ENCODE measurements around the gene ALG10B.
"Not testable (repeated sequence)": the region's sequence is repeated elsewhere in the genome, so short reads cannot be mapped to it uniquely, and the experiment has no call there.

ALG10B gene, protein sequence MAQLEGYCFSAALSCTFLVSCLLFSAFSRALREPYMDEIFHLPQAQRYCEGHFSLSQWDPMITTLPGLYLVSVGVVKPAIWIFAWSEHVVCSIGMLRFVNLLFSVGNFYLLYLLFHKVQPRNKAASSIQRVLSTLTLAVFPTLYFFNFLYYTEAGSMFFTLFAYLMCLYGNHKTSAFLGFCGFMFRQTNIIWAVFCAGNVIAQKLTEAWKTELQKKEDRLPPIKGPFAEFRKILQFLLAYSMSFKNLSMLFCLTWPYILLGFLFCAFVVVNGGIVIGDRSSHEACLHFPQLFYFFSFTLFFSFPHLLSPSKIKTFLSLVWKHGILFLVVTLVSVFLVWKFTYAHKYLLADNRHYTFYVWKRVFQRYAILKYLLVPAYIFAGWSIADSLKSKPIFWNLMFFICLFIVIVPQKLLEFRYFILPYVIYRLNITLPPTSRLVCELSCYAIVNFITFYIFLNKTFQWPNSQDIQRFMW

DNA sequence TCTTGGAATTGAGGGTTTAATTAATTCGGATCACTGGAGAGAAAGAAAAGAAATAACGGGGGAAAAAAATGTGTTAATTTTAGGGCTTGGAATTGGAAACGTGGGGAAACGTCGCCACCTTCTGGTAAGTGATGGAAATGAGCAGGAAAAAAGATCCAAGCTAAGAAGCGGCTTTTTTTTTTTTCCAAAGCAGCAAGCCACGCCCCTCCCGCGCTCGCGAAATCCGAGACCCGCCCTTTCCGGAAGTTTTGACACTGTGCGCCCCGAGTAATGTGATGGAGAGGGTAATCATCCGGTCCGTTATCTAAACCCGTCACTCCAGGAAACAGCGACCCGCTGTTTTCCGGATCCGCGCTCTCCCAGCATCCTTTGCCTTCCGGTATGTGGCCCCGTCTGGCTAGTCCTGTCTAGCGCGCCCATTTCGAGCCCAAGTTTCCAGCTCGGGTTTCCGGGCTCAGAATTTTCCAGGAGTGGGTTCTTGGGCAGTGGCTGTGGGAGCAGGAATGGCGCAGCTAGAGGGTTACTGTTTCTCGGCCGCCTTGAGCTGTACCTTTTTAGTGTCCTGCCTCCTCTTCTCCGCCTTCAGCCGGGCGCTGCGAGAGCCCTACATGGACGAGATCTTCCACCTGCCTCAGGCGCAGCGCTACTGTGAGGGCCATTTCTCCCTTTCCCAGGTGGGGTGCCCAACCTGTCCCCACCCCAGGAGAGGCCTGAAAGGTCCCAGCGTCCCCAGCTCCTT lies at the start of gene ALG10B:
TSS of gene ALG10B (plus strand) at position 384 of the 739 bp plus-strand sequence. CDS start at position 504, 120 bp downstream.
- peak; percentile 97 for DNase-seq

DNA sequence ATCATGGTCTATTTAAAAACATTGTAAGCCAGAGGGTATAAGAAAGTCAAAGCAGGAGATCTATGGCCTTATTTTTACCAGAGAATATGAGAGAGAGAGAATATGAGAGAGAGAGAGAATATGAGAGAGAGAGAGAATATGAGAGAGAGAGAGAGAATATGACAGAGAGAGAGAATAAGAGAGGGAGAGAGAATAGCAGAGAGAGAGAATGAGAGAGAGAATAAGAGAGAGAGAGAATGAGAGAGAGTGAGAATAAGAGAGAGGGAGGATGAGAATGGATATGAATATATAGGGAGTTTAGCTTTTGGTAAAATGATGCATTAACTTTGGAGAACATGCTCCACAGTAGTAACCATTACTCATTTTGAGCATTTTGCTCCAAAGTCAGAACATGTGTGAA lies 48.0 kb upstream of the ALG10B start:
- DNase-seq = no peak

DNA sequence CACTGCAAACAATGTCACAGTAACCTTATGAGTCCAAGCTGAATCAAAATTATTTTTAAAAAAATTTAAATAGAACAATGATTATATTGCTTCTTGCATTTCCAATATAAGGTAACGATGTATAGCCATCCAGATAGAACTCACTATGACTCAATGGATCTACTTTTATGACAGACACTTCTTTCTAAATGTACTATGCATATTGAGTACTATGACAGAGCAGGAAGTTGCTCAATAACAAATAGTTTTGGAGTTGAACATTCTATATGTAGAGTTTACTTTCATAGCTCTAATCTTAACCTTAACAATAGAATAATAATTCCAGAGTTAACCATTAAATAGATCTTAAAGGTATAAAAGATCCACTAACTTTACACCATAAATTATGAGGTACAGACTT lies 46.7 kb upstream of the ALG10B start:
- DNase-seq = no peak

DNA sequence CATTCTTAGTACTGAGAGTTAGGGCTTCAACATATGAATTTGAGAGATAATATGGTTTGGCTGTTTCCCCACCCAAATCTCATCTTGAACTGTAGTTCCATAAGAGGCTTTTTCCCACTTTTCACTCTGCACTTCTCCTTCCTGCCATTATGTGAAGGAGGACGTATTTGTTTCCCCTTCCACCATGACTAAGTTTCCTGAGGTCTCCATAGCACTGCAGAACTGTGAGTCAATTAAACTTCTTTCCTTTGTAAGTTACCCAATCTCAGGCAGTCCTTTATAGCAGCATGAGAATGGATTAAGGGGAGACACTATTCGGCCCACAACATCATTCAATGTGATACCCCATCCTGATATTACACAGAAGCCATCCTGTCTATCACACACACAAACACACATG lies 36.8 kb upstream of the ALG10B start:
- no peak for DNase-seq

DNA sequence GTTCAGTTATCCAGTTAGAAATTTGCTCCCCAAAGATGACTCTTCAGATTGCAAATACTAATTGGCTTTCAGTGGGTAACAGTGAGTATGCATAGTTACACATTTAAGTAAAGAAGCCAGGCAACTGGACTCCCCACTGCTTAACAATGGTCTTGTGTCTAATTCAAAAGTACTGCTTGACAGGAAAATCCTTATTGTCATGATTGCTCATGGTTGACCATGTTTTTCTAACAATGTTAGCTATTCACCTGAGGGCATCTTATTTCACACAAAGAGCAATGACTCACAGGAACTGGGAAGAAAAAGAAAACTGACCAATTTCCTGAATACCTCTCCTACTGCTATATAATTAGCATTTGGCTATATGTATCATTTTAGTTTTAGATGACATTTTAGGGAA lies 33.7 kb upstream of the ALG10B start:
- DNase-seq = no peak

DNA sequence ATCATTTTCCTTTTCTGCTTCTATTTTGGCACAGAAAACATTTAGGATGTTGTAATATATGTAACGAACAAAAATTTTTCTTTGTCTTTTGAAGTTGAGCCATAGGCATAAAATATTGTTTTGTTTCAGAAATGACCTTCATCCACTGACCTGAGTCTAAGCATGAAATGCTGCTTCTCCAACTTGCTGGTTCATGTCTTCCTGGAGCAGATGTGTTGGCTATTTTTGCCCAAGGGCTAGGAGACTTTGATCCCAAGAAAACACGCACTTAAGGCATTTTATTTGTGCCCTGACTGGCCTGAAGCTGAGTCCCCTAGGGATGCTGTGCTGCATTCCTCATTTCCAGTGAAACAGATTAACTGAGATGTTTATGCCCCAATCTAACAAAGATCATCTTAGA lies 27.2 kb upstream of the ALG10B start:
- DNase-seq = no peak

DNA sequence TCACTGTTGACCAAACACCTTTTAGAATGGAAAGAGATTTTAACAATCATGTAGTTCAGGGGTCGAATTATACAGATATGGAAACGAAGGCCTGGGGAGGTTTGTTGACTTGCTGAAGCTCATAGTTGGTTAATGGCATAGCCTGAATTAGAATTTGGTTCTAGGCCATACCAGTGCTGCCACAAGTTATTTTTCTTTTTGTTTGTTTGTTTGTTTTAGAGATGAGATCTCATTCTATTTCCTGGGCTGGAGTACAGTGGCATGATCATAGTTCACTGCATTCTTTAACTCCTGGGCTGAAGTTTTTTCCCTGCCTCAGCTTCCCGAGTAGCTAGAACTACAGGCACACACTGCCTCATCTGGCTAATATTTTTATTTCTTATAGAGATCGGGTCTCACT lies 25.4 kb upstream of the ALG10B start:
- no peak for DNase-seq

DNA sequence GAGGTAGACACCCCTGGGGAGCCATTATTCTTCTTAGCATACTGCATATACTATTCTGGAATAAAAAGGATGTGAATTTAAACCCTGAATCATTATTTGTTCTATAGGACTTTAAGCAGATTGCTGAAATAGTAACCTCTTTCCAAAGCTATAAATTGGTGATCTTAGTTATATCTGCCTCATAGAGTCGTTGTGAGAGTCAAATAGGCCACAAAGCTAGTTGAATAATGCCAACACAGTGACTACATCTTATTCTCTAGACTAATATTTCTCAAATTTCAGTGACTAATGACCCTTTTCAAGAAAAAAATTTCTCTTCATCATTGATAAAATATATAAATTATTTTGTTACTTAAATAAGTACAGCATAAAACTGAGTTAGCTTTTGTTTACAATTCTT lies 13.6 kb upstream of the ALG10B start:
- not testable (repeated sequence) for DNase-seq

DNA sequence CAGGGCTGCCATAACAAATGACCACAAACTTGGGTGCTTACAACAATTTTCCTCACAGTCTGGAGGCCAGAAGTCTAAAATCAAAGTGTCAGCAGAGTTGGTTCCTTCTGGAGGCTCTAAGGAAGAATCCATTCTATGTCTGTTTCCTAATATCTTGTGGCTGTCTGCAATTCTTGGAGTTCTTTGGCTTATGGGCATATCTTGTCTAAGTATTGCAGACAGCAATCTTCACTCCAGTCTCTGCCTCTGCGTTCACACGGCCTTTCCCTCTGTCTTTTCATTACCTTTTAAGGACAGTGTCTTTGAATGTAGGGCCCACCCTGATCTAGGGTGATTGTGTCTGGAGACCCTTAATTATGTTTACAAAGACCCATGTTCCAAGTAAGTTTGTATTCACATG lies 5.4 kb downstream of the ALG10B start:
- not testable (repeated sequence) for DNase-seq

DNA sequence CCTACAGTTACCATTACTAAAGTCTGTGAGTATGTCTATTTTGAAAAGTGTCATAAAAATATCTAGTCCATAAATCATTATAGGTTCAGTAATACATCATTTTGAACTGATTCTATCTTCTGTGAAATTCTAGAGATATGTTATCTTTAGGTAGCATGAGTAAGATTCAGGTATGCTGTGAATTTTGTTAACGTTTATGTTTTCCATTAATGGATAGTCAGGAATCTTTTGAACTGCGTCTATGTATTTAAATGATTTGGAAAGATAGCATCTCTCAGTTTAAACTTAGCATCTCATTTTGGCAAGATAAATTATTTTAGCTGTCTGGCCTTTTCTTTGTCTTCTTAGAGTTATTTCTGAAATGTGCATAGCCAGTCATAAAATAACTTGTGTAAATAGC lies 8.3 kb downstream of the ALG10B start:
- DNase-seq = no peak

DNA sequence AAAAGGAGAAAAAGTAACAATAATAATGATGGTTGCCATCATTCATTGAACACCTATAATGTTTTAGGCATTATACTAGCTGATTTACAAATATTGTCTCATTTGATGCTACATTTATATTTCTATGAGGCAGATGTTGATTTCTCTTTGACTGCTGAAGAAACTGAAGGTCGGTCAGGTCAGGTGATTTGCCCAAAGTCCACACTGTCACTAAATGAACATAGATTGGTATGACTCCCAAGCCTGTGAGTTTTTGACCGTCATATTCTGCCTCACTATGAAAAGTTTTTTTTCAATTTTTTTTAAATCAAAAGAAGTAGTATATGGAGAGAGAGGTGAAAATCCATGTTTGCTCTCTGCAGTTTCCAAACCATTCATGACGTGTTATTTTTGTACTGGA lies 10.8 kb downstream of the ALG10B start:
- DNase-seq = no peak

DNA sequence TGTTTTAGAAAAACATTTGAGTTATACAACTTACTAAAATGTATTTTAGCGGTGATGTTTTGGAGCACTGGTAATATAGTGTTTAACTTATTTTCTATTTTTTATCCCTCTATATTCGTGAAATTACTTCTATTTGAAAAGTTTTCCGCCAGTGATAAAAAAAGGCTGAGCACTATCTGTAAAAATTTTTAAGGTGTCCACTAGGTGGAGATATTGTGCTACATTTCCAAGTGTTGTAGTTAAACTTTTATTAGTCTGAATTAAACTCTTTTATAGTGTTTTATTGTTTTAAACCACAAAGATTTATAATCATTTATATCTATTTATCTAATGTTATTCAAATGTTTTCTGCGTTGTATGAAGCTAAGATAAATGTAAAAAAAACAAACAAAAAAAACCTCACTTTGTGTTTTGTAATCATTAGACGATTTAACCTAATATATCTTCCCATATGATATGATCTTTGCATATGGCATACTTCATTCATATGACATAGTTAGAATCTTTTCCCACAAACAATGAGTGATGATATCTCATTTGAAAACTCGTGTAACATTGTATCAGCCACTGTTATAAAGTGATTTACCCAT lies 11.8 kb downstream of the ALG10B start:
- DNase-seq = peak; percentile 76

DNA sequence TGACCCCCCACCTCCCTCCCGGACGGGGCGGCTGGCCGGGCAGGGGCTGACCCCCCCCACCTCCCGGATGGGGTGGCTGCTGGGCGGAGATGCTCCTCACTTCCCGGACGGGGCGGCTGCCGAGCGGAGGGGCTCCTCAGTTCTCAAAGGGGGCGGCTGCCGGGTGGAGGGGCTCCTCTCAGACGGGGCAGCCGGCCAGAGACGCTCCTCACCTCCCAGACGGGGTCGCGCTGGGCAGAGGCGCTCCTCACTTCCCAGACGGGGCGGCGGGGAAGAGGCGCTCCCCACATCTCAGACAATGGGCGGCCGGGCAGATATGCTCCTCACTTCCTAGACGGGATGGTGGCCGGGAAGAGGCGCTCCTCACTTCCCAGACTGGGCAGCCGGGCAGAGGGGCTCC lies 13.8 kb downstream of the ALG10B start:
- DNase-seq = not testable (repeated sequence)

DNA sequence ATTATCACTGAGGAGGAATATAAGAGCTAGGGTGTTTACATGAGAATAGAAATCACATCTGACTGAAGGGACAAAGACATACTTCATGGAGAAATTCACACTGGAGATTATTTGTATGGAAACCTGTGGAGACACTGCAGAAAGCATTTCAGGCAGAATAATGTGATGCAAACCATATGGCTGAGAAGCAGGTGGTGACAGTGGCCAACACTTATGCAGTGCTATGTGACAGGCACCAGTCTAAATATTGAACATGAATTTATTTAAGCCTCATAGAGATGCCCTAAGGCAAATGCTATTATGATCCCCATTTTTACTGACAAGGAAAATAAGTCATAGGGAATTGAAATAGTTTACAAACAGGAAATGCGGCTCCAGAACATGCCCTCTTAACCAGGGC lies 16.2 kb downstream of the ALG10B start:
- DNase-seq = no peak

DNA sequence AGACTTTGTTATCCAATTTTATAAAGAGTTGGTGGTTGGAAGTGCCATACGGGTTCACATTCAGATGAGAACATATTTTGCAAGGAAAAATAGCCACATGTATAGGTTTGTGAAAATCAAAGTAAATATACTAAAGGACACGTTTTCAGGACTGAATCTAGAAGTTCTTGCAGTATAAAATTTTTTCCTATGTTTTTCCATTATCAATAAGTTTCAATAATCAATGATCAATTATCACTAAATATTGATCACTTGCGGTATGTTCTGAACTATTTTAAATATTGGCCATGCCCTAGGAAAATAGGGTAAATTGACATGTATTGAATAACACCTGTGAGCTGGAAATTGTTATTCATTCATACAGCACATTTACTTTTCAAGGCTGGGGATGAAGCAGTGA lies 25.9 kb downstream of the ALG10B start:
- no peak for DNase-seq

DNA sequence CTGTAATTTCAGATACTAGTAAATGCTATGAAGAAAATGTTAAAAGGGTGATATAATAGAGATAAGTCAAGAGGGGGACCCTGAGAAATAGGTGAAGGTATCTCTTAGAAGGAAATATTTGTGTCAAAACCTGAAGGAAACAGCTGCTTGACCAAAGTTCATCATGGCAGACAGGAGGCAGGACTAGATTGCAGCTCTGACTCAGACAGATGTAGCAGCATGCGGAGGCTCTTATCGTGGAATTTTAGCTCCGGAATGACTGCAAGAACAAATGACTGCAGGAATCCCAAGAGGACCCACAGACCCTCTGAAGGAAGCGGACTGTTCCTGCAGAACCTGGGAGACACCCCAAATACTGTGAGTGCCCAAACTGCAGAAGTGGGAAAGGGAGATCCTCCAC lies 26.7 kb downstream of the ALG10B start:
- DNase-seq = not testable (repeated sequence)

DNA sequence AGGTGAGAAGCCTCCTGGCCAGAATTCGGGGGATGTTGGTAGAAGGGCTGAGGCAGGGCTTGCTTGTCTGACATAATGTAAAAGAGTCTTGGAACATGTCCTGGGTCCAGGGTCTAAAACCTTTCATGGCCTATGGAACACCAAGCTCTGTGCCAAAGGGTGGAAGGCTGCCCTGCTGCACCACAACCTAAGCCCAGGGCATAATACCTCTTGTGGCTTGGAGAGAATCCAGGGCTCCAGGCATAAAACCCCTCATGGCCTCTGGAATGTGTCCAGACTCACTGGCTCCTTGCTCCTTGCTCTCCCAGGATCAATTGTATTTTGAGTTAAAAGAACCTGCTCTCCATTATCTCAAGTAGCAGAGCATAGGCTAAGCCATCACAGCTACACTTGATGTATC lies 27.3 kb downstream of the ALG10B start:
- DNase-seq = not testable (repeated sequence)

DNA sequence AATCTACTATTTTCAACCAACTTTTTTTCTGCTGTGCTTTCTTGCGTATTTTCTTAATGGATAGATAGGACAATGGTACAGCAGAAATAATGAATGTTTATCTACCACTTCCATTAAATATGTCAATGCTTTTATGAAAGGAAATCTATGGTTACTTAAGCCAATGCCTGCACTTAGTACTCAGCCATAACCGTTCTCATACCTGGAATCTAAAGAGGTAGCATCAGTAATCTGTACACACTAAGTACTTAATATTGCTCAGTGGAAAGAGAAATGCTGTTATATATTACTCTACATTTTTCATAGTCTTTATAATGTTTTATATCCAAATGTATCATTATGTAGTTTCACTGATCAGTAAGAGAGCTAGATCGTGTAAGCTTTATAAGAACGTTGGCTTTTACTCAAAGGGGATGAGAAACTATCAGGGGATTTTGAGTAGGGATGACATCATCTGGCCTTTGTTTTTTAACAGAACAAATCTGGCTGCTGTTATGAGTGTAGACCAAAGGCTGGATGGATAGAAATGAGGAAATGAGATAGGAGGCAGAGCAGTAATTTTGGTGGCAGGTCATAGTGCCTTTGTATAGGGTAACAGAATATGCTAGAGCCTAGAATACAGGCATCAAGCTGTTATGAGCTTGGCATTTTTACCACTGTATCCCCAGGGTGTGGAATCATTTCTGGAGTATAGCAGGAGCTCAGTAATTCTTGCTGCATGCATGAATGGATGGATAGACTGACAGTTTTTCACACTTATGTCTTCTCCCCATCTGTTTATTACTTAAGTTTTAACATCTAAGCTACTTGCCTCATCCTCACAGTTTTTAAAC lies 34.0 kb downstream of the ALG10B start:
- DNase-seq = peak; percentile 46

DNA sequence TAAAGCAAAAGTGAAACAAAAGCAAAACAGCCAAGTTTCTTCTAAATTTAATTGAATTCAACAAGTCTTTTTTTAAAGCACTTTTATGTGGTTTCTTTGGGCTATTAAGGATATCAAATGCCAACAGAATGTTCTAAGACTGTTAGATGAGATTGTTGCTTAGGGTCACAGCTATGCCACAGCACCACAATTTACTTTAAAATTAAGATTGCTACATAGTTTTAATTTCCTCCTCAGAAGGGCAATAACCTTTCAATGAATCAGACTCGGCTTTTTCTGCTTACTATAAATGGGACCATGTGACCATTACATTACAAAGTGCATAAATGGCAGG lies 34.6 kb downstream of the ALG10B start:
- peak; percentile 54 for DNase-seq

DNA sequence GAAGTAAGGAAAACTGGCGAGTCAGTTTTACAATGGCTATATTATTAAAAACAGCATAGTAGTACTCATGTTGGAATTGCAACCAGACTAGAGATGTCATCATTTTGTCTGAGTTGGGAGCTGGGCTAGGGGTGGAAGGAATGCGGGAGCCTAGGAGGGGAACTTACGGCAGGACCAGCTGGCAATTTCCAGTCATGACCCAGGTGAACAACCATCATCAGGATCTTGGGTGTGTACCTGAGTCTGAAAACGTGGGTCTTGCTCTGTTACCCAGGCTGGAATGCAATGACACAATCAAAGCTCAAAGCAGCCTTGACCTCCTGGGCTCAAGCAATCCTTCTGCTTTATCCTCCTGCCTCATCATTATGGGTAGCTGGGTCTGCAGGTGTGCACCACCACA lies 50.9 kb downstream of the ALG10B start:
- DNase-seq = no peak

DNA sequence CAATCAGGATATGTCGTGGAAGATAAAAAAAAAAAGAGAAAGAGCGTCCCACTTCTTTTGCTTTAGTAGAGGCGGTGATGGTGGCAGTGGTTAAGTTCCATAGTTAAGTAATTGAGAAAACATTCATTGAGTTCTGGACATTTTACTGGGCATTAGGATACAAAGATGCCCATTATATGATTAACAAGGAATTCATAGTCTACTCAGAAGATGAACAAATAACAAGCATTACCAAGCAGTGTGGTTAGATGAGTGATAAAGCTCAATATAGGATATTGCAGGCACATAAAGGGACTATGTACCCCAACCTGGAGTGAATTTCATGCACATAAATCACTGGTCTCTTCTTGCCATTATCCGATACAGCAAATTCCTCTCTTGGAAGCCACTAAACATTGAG lies 53.7 kb downstream of the ALG10B start:
- no peak for DNase-seq

DNA sequence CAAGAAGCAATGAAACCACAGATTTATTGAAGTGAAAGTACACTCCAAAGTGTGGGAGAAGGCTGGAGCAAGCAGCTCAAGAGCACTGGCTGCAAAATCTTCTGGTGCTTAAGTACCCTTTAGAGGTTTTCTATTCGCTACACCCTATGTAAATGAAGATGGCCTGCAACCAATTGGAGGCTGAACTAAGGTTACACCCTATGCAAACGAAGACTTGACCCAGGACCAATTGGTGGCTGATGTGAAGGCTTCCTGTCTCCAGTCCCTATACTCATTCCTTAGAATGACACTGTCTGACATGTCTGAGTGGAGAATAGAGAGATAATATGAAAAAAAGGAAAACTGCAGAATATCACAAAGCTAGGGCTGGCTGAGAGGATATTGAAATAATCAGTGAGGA lies 57.2 kb downstream of the ALG10B start:
- DNase-seq = peak; percentile 32

DNA sequence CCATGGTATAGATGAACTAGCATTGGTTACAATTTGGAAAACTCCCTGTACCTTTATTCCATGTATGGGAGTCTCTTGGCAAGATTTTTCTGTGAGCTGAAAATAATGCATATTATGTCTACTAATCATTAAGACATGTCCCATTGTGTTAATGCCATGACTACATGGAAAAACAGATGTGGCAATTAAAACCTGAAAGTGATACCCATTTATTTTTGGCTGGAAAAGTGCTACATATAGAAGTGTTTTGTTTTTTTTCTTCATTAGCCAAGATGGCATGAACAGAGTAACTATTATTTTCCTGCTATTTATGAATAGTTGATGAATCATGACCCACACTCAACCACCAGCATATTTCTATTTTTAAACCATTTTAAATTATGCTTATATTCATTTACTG lies 58.2 kb downstream of the ALG10B start:
- DNase-seq = no peak
